ENCODE measurements around the gene BCL2. TPM values are rescaled to one million over a fixed set of nuclear protein-coding genes. Genes with fewer than 3 reads are reported as not detected.

BCL2 gene
- total RNA-seq, 1 experiment from 2014 or later: 1.5 TPM

- Histone ChIP-seq H3K9me2 (replicated peaks; ENCODE audit: low read length) (no peaks in the 10 kb centered on the region), H3K27ac (ENCODE audit: low read length) (peak overlapping the region; percentile 67), H3K9ac (ENCODE audit: low read length) (peak overlapping the region; percentile 31; the same call in 1 of the 2 replicates), H2AFZ (ENCODE audit: low read length) (no peak overlapping the region), H3F3A (ENCODE audit: low read length, unreplicated experiment) (no peaks in the 10 kb centered on the region), H3K27me3 (ENCODE audit: low read length) (0 out of 2 replicates have a peak, but pooled peaks cover 5% of the 10 kb centered on the region), H3K4me3 (ENCODE audit: low read length) (peak overlapping the region; percentile 5; the same call in 1 of the 2 replicates), H4K20me1 (ENCODE audit: low read length) (no peaks in the 10 kb centered on the region), H3K4me1 (ENCODE audit: insufficient read depth, low read length) (peaks cover 21% of the 10 kb centered on the region), H3K79me2 (ENCODE audit: low read length) (no peaks in the 10 kb centered on the region), H3K9me3 (ENCODE audit: low read length) (no peaks in the 10 kb centered on the region), H3K4me2 (ENCODE audit: low read length) (peak overlapping the region; percentile 64), H3K36me3 (ENCODE audit: low read depth, low read length) (no peaks in the 10 kb centered on the region)
- peak; percentile 79 for DNase-seq
- peak; percentile 68 for ATAC-seq
- intact Hi-C loops (cut with micrococcal nuclease): no loop called here
- BruUV-seq (replicated peaks): no TSS peak
- ChIA-PET CTCF (interaction anchor here (0.7 kb wide), 1 partner anchor 98 kb away, joined by 4 read pairs; no protein-coding TSS in a partner anchor), POLR2A (ENCODE audit: unreplicated experiment) (interaction anchor here (0.6 kb wide), 1 partner anchor 48 kb away, joined by 7 read pairs; no protein-coding TSS in a partner anchor)
- TF ChIP-seq EZH2phosphoT487 (IDR thresholded peaks at IDR 0.05; ENCODE audit: borderline replicate concordance, low read length) (no peak), EZH2 (IDR thresholded peaks at IDR 0.05; ENCODE audit: low read length, unreplicated experiment) (no peak), CTCF (conservative IDR thresholded peaks at IDR 0.05; ENCODE audit: low read depth, low read length) (no peak)
These were observed 60.6 kb downstream of the BCL2 start for GRCh38 chr18:63258749-63259566.

GRCh38 chr18:63257453-63257852 is 62.1 kb downstream of the BCL2 start:
- ATAC-seq: no peak
- no TSS peak for BruUV-seq (replicated peaks)
- ChIA-PET POLR2A (ENCODE audit: unreplicated experiment) (no interaction called here), CTCF (no interaction called here)
- Histone ChIP-seq H3K36me3 (ENCODE audit: low read depth, low read length) (no peaks in the 10 kb centered on the region), H4K20me1 (ENCODE audit: low read length) (no peaks in the 10 kb centered on the region), H3K27ac (ENCODE audit: low read length) (0 out of 2 replicates have a peak overlapping the region, but pooled peaks have one; percentile 58), H3K4me1 (ENCODE audit: insufficient read depth, low read length) (peaks cover 21% of the 10 kb centered on the region), H3F3A (ENCODE audit: low read length, unreplicated experiment) (no peaks in the 10 kb centered on the region), H3K9ac (ENCODE audit: low read length) (no peak overlapping the region), H2AFZ (ENCODE audit: low read length) (no peak overlapping the region), H3K4me3 (ENCODE audit: low read length) (no peak overlapping the region), H3K27me3 (ENCODE audit: low read length) (0 out of 2 replicates have a peak, but pooled peaks cover 5% of the 10 kb centered on the region), H3K9me2 (replicated peaks; ENCODE audit: low read length) (no peaks in the 10 kb centered on the region), H3K79me2 (ENCODE audit: low read length) (no peaks in the 10 kb centered on the region), H3K4me2 (ENCODE audit: low read length) (no peak overlapping the region), H3K9me3 (ENCODE audit: low read length) (no peaks in the 10 kb centered on the region)
- no peak for TF ChIP-seq CTCF (conservative IDR thresholded peaks at IDR 0.05; ENCODE audit: low read depth, low read length)
- no peak for TF ChIP-seq EZH2phosphoT487 (IDR thresholded peaks at IDR 0.05; ENCODE audit: borderline replicate concordance, low read length)
- TF ChIP-seq EZH2 (IDR thresholded peaks at IDR 0.05; ENCODE audit: low read length, unreplicated experiment): no peak
- intact Hi-C loops (cut with micrococcal nuclease): no loop called here
- DNase-seq: no peak

GRCh38 chr18:63255435-63255834 is 64.1 kb downstream of the BCL2 start:
- H3F3A ChIP-seq (ENCODE audit: low read length, unreplicated experiment): no peaks in the 10 kb centered on the region
- ATAC-seq (no peak), DNase-seq (no peak)
- no peak overlapping the region for H3K9ac ChIP-seq (ENCODE audit: low read length)
- no peaks in the 10 kb centered on the region for H3K27me3 ChIP-seq (ENCODE audit: low read length)
- TF ChIP-seq EZH2phosphoT487 (IDR thresholded peaks at IDR 0.05; ENCODE audit: borderline replicate concordance, low read length): no peak
- no peak for TF ChIP-seq EZH2 (IDR thresholded peaks at IDR 0.05; ENCODE audit: low read length, unreplicated experiment)
- TF ChIP-seq CTCF (conservative IDR thresholded peaks at IDR 0.05; ENCODE audit: low read depth, low read length): no peak
- no TSS peak for BruUV-seq (replicated peaks)
- no peak overlapping the region for H3K4me3 ChIP-seq (ENCODE audit: low read length)
- no peak overlapping the region for H3K4me2 ChIP-seq (ENCODE audit: low read length)
- no peaks in the 10 kb centered on the region for H3K79me2 ChIP-seq (ENCODE audit: low read length)
- no peaks in the 10 kb centered on the region for H4K20me1 ChIP-seq (ENCODE audit: low read length)
- CTCF ChIA-PET: no interaction called here
- no peaks in the 10 kb centered on the region for H3K9me3 ChIP-seq (ENCODE audit: low read length)
- H3K27ac ChIP-seq (ENCODE audit: low read length): no peak overlapping the region
- H3K36me3 ChIP-seq (ENCODE audit: low read depth, low read length): no peaks in the 10 kb centered on the region
- H3K4me1 ChIP-seq (ENCODE audit: insufficient read depth, low read length): peaks cover 21% of the 10 kb centered on the region
- no peak overlapping the region for H2AFZ ChIP-seq (ENCODE audit: low read length)
- POLR2A ChIA-PET (ENCODE audit: unreplicated experiment): no interaction called here
- no peaks in the 10 kb centered on the region for H3K9me2 ChIP-seq (replicated peaks; ENCODE audit: low read length)
- intact Hi-C loops (cut with micrococcal nuclease): no loop called here
